GM18502 (cell line): ENCODE measurements around the gene ANKFN1.

Experiments
- ATAC-seq: cut with Tn5 transposase; IDR thresholded peaks from one replicate; pipeline ENCODE4 v1.9.1; 2021; ENCODE audit warnings: mild to moderate bottlenecking; ENCODE audit not compliant: unreplicated experiment, poor library complexity

Gene ANKFN1

GRCh38 chr17:56545930-56546329, 392.7 kb downstream of the ANKFN1 start:
- ATAC-seq = no peak

DNA sequence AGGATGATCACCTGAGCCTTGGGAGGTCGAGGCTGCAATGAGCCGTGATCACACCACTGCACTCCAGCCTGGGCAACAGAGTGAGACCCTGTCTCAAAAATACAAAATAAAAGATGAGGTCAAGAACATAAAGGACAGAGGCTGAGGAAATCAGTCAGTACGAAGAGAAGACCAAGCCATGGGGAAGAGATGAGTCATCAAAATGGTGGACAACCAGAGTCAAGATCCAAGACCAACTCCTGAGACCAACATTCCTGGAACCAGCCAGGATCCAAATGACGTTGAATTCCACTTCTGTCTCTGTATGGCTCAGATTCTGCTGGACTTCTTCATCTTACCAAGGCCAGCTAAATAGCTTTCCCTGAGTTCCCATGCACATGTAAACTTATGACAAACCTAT, 395.4 kb downstream of the ANKFN1 start:
- ATAC-seq = no peak

DNA sequence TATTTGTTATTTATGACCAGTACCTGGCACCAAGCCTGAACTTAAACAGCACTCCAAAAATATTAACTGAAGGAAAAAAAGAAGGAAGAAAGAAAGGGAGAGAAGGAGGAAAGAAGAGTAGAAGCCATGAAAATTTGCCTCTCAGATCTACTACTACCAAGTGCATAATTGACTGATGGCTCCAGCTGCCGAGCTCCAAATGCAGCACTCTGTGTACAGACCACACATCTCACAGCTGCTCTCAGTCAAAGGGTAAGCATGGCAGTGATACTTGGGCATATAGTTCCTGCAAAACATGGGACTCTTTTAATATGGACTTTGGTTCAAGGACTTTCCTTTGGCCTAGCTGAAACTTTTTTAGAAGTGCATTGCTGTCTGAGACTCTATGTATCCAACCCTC, 396.2 kb downstream of the ANKFN1 start:
- ATAC-seq = no peak

- ATAC-seq = no peak
Measured at GRCh38 chr17:56557682-56558081, 404.4 kb downstream of the ANKFN1 start.

DNA sequence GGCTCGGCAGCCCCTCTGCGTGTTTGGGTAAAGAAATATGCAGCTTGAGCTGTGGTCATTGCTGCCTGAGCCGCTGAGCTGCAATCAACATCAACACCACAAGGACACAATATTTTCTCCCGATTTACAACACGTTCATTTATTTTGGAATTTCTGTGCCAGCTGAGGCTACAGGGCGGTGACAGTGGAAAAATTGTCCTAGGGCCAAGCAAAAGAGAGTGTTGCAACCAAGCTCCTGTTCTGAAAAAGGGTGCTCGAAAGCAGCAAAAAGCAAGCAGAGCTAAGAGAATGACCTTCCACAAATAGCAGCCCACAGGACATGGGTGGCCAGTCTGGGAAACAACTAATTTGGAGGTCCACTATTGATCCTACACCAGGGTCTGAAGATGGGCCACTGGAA, 404.8 kb downstream of the ANKFN1 start:
- ATAC-seq = no peak
